GM21367 (cell line): ENCODE data around the gene RALGAPA2.
A peak's percentile ranks its signal among the peaks of the same experiment; 100 is the strongest.

ENCODE experiments used
- ATAC-seq: cut with Tn5 transposase; IDR thresholded peaks from one replicate; pipeline ENCODE4 v1.9.1; 2021; ENCODE audit not compliant: unreplicated experiment

Gene RALGAPA2

GRCh38 chr20:20637998-20638725 lies 74.3 kb downstream of the RALGAPA2 start:
- ATAC-seq, result no peak

- no peak for ATAC-seq
Measured at GRCh38 chr20:20635006-20635405, 77.4 kb downstream of the RALGAPA2 start.

- ATAC-seq, result no peak
Measured at GRCh38 chr20:20632644-20633043, 79.8 kb downstream of the RALGAPA2 start.

- ATAC-seq, result no peak
Measured at GRCh38 chr20:20630551-20630950, 81.9 kb downstream of the RALGAPA2 start.

GRCh38 chr20:20629556-20630188 lies 82.8 kb downstream of the RALGAPA2 start:
- ATAC-seq, result no peak

- no peak for ATAC-seq
Measured at GRCh38 chr20:20628314-20628713, 84.1 kb downstream of the RALGAPA2 start.

GRCh38 chr20:20627471-20627870 lies 85.0 kb downstream of the RALGAPA2 start:
- no peak for ATAC-seq

- ATAC-seq, result no peak
Measured at GRCh38 chr20:20624914-20625313, 87.5 kb downstream of the RALGAPA2 start.

- no peak for ATAC-seq
Measured at GRCh38 chr20:20621195-20621594, 91.2 kb downstream of the RALGAPA2 start.

- no peak for ATAC-seq
Measured at GRCh38 chr20:20614391-20614790, 98.1 kb downstream of the RALGAPA2 start.

- no peak for ATAC-seq
Measured at GRCh38 chr20:20612251-20612650, 100.2 kb downstream of the RALGAPA2 start.

GRCh38 chr20:20611167-20611566 lies 101.3 kb downstream of the RALGAPA2 start:
- ATAC-seq, result no peak

- no peak for ATAC-seq
Measured at GRCh38 chr20:20609522-20609921, 102.9 kb downstream of the RALGAPA2 start.

GRCh38 chr20:20608641-20609040 lies 103.8 kb downstream of the RALGAPA2 start:
- ATAC-seq, result no peak

GRCh38 chr20:20608041-20608440 lies 104.4 kb downstream of the RALGAPA2 start:
- ATAC-seq, result no peak

GRCh38 chr20:20606881-20607280 lies 105.6 kb downstream of the RALGAPA2 start:
- ATAC-seq, result no peak

- no peak for ATAC-seq
Measured at GRCh38 chr20:20606050-20606449, 106.4 kb downstream of the RALGAPA2 start.

GRCh38 chr20:20604907-20605306 lies 107.5 kb downstream of the RALGAPA2 start:
- ATAC-seq, result no peak

GRCh38 chr20:20604357-20604756 lies 108.1 kb downstream of the RALGAPA2 start:
- ATAC-seq, result no peak

GRCh38 chr20:20603339-20603990 lies 109.0 kb downstream of the RALGAPA2 start:
- ATAC-seq, result peak; percentile 96

GRCh38 chr20:20597966-20598365 lies 114.5 kb downstream of the RALGAPA2 start:
- no peak for ATAC-seq

- no peak for ATAC-seq
Measured at GRCh38 chr20:20594171-20594530, 118.3 kb downstream of the RALGAPA2 start.
